ENCODE measurements around the gene ARMC5. TPM values are rescaled to one million over a fixed set of nuclear protein-coding genes. Genes with fewer than 3 reads are reported as not detected.

Gene ARMC5
- total and polyA plus RNA-seq, 2 experiments from 2014 or later, result 7.0 to 11.2 TPM

DNA sequence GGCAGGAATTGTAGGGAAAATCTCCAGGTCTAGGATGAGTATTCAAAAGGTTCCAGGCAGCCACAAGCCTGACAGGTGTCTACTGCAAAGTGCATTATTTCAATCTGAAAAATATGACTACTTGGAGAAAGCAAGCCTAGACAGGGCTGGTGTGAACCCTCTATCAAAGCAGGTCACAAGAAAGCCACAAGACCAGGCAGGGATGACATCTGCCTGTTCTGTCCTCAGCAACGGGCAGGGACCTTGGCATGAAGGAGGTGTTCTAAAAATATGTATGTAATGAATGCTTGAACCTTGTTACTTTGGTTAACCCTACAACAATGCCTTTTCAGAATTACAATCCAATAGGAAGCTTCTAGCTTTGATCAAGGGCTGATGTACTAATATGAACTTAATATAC, 30.0 kb upstream of the ARMC5 start:
- TF ChIP-seq EZH2phosphoT487 (IDR thresholded peaks at IDR 0.05; ENCODE audit: insufficient read depth, low read depth) (no peak), EZH2 (IDR thresholded peaks at IDR 0.05; ENCODE audit: insufficient read depth, poor library complexity, severe bottlenecking) (no peak)
- Histone ChIP-seq H3K4me1 (ENCODE audit: insufficient read depth) (no peaks in the 10 kb centered on the region), H3F3A (ENCODE audit: insufficient read depth) (peaks cover 3% of the 10 kb centered on the region; the same call in 1 of the 2 replicates), H3K79me2 (ENCODE audit: insufficient read depth) (no peaks in the 10 kb centered on the region), H3K9me3 (ENCODE audit: low read depth) (no peaks in the 10 kb centered on the region), H3K9me2 (ENCODE audit: insufficient read depth) (no peaks in the 10 kb centered on the region), H3K36me3 (ENCODE audit: low read depth) (no peaks in the 10 kb centered on the region), H3K9ac (no peak overlapping the region), H3K27me3 (replicated peaks; ENCODE audit: insufficient read depth) (no peaks in the 10 kb centered on the region; the same call in 1 of the 2 replicates), H3K4me2 (ENCODE audit: unreplicated experiment) (no peak overlapping the region), H3K4me3 (no peak overlapping the region), H4K20me1 (ENCODE audit: insufficient read depth) (no peaks in the 10 kb centered on the region), H2AFZ (no peak overlapping the region), H3K27ac (no peak overlapping the region)
- no peak for DNase-seq
- 11 to 16% methylated on average over 1 of the region's 1 CpG for WGBS, 2 experiments (ENCODE audit: low coverage in 1 of 2, low lambda C conversion rate in 2 of 2, missing lambda C conversion rate in 2 of 2)
- in situ Hi-C loops (cut with MboI), result loop anchor here (10.0 to 25.0 kb wide), 2 partner anchors 205 to 442 kb away; partner anchors contain the start of gene HSD3B7

DNA sequence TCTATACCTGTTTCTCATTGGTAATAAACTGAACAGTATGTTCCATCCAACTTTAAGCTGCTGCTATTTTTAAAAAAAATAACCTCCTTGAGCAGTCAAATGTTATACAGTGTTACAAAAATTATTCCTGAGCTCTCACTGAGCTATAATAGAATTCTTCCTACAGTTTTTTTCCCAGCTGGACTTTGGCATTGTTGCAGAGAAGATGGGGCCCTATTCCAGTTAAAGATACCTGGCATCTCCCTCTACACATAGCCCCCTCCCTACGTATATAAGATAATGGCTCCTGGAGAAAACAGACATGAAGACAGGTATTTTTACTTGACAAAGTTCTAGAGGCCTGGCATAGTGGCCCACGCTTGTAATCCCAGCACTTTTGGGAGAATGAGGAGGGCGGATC, 29.5 kb upstream of the ARMC5 start:
- H3F3A ChIP-seq (ENCODE audit: insufficient read depth), result peaks cover 3% of the 10 kb centered on the region; the same call in 1 of the 2 replicates
- in situ Hi-C loops (cut with MboI), result loop anchor here (10.0 to 25.0 kb wide), 2 partner anchors 205 to 442 kb away; partner anchors contain the start of gene HSD3B7
- 81 to 89% methylated on average over 3 of the region's 3 CpGs for WGBS, 2 experiments (ENCODE audit: low coverage in 1 of 2, low lambda C conversion rate in 2 of 2, missing lambda C conversion rate in 2 of 2)

DNA sequence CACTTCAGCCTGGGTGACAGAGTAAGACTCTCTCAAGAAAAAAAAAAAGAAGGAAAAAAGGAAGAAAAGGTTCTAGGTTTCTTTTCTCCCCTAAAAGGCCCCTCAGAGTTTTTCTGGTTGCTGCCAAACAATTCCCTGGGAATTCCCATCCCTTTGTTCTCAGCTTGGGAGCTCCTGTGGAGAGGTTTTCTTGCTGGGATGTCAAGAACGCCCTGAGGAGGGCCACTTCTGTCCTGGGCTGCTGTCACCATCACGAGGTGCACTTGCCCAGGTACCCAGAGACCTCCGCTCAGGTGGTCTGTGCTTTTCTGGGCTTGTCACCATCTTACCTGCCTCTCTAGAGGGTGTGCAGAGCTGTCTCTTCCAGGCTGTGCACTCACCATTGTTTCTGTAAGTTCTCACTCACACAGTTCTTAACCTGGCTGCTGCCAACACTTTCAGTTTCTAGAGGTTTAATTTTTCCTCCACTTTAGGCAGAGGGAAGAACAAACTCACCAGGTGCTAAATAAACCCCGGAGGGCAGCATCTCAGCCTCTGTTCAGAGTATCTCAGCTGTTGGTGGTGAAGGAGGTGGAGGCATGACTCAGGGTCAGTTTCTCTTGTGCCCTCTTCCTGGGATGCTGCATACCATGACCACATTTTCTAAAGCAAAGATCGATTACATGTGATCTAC, 28.8 kb upstream of the ARMC5 start:
- Histone ChIP-seq H2AFZ (no peak overlapping the region), H3K9me3 (ENCODE audit: low read depth) (no peaks in the 10 kb centered on the region), H3K4me3 (no peak overlapping the region), H3K4me1 (ENCODE audit: insufficient read depth) (no peaks in the 10 kb centered on the region), H3K9me2 (ENCODE audit: insufficient read depth) (no peaks in the 10 kb centered on the region), H3K27me3 (replicated peaks; ENCODE audit: insufficient read depth) (no peaks in the 10 kb centered on the region), H3K4me2 (ENCODE audit: unreplicated experiment) (no peak overlapping the region), H3F3A (ENCODE audit: insufficient read depth) (peaks cover 3% of the 10 kb centered on the region; the same call in 1 of the 2 replicates), H3K79me2 (ENCODE audit: insufficient read depth) (no peaks in the 10 kb centered on the region), H3K9ac (no peak overlapping the region), H3K36me3 (ENCODE audit: low read depth) (no peaks in the 10 kb centered on the region), H3K27ac (no peak overlapping the region), H4K20me1 (ENCODE audit: insufficient read depth) (no peaks in the 10 kb centered on the region)
- no peak for DNase-seq
- in situ Hi-C loops (cut with MboI), result loop anchor here (25.0 kb wide), 1 partner anchor 443 kb away; the partner anchor contains the start of gene HSD3B7
- 46 to 51% methylated on average over 5 of the region's 5 CpGs for WGBS, 2 experiments (ENCODE audit: low coverage in 1 of 2, low lambda C conversion rate in 2 of 2, missing lambda C conversion rate in 2 of 2)
- TF ChIP-seq EZH2phosphoT487 (IDR thresholded peaks at IDR 0.05; ENCODE audit: insufficient read depth, low read depth) (no peak), EZH2 (IDR thresholded peaks at IDR 0.05; ENCODE audit: insufficient read depth, poor library complexity, severe bottlenecking) (no peak)

More for the DNA sequence above, 29.5 kb upstream of the ARMC5 start:
- Histone ChIP-seq H2AFZ (no peak overlapping the region), H3K4me1 (ENCODE audit: insufficient read depth) (no peaks in the 10 kb centered on the region), H3K4me2 (ENCODE audit: unreplicated experiment) (no peak overlapping the region), H3K27ac (no peak overlapping the region), H3K9me2 (ENCODE audit: insufficient read depth) (no peaks in the 10 kb centered on the region), H3K9ac (no peak overlapping the region), H3K4me3 (no peak overlapping the region), H3K36me3 (ENCODE audit: low read depth) (no peaks in the 10 kb centered on the region), H3K9me3 (ENCODE audit: low read depth) (no peaks in the 10 kb centered on the region), H3K79me2 (ENCODE audit: insufficient read depth) (no peaks in the 10 kb centered on the region), H4K20me1 (ENCODE audit: insufficient read depth) (no peaks in the 10 kb centered on the region), H3K27me3 (replicated peaks; ENCODE audit: insufficient read depth) (no peaks in the 10 kb centered on the region; the same call in 1 of the 2 replicates)
- no peak for DNase-seq
- no peak for TF ChIP-seq EZH2phosphoT487 (IDR thresholded peaks at IDR 0.05; ENCODE audit: insufficient read depth, low read depth)
- TF ChIP-seq EZH2 (IDR thresholded peaks at IDR 0.05; ENCODE audit: insufficient read depth, poor library complexity, severe bottlenecking), result no peak

DNA sequence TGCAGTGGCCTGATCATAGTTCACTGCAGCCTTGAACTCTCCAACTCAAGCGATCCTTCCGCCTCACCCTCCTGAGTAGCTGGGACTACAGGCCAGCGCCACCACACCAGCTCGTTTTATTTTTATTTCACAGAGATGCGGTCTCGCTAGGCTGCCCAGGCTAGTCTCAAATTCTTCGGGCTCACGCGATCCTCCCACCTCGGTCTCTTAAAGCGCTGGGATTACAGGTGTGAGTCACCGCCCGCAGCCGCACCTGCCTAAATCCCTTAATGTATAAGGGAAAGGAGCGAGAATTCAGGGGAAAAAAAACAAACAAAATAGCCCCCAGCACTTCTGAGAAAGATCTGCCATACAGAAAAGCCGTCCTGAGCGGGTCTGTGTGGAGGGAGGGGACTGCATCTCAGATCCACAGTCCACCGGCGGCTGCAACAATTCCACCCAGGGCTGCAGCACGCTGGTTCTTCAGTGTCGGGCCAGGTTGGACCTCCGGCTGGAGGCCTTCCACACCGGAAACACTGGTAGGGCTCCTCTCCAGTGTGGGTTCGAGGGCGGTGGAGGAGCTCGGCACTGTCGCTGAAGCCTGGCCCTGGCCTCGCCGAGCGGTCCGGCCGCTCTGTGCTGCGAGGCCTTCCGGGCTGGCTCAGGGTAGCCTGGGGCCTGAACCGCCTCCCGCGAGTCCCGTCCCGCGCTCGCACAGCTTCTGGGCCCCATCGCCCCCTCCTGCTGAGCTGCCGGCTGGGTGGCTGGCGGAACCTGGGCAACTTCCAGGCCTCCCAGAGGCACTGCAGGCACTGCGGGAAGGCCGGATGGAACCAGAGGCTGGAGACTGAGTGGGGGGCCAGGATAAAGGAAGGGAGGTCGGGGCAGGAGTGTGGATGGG, 23.7 kb upstream of the ARMC5 start:
- H3K36me3 ChIP-seq (ENCODE audit: low read depth), result no peaks in the 10 kb centered on the region
- no peaks in the 10 kb centered on the region for H4K20me1 ChIP-seq (ENCODE audit: insufficient read depth)
- no peaks in the 10 kb centered on the region for H3K79me2 ChIP-seq (ENCODE audit: insufficient read depth)
- H3K9me3 ChIP-seq (ENCODE audit: low read depth), result no peaks in the 10 kb centered on the region
- H3K9ac ChIP-seq, result no peak overlapping the region
- no peaks in the 10 kb centered on the region for H3K4me1 ChIP-seq (ENCODE audit: insufficient read depth)
- TF ChIP-seq EZH2phosphoT487 (IDR thresholded peaks at IDR 0.05; ENCODE audit: insufficient read depth, low read depth) (no peak), EZH2 (IDR thresholded peaks at IDR 0.05; ENCODE audit: insufficient read depth, poor library complexity, severe bottlenecking) (no peak)
- H3K4me3 ChIP-seq, result no peak overlapping the region
- no peak for DNase-seq
- H3F3A ChIP-seq (ENCODE audit: insufficient read depth), result peaks cover 9% of the 10 kb centered on the region; the same call in 1 of the 2 replicates
- no peaks in the 10 kb centered on the region for H3K27me3 ChIP-seq (replicated peaks; ENCODE audit: insufficient read depth)
- WGBS, 2 experiments (ENCODE audit: low coverage in 1 of 2, low lambda C conversion rate in 2 of 2, missing lambda C conversion rate in 2 of 2), result 89 to 90% methylated on average over 39 to 47 of the region's 47 CpGs
- H3K4me2 ChIP-seq (ENCODE audit: unreplicated experiment), result no peak overlapping the region
- H3K27ac ChIP-seq, result no peak overlapping the region
- no peak overlapping the region for H2AFZ ChIP-seq
- in situ Hi-C loops (cut with MboI), result loop anchor here (25.0 kb wide), 1 partner anchor 448 kb away; the partner anchor contains the start of gene HSD3B7
- H3K9me2 ChIP-seq (ENCODE audit: insufficient read depth), result no peaks in the 10 kb centered on the region
